Sigmoid colon (tissue), 7 donors: ENCODE measurements around the gene MYO15B. TPM values are rescaled to one million over a fixed set of nuclear protein-coding genes. Genes with fewer than 3 reads are reported as not detected.

Source experiments
- DNase-seq: peaks from one replicate; pipeline ENCODE4 v3.0.0-alpha.2; 2019
- H3K27ac ChIP-seq, 4 donors: fragments of 200-600 bp; sonication (generic); one replicate each; pipeline ENCODE4 v1.5.1; 2016 to 2019; ENCODE audit warnings: mild to moderate bottlenecking in 1 of 4
- H3K27me3 ChIP-seq, 3 donors: fragments of 200-600 bp; sonication (generic); one replicate each; pipeline ENCODE4 v1.5.1; 2019; ENCODE audit warnings: mild to moderate bottlenecking in 1 of 3
- H3K36me3 ChIP-seq, 4 donors: fragments of 200-600 bp; sonication (generic); one replicate each; pipeline ENCODE4 v1.5.1; 2016 to 2019
- H3K4me1 ChIP-seq, 4 donors: fragments of 200-600 bp; sonication (generic); one replicate each; pipeline ENCODE4 v1.5.1; 2017 to 2019
- H3K4me3 ChIP-seq, 4 donors: fragments of 200-600 bp; sonication (generic); one replicate each; pipeline ENCODE4 v1.5.1; 2017 to 2019; ENCODE audit warnings: mild to moderate bottlenecking in 2 of 4, moderate library complexity in 1 of 4
- H3K9me3 ChIP-seq, 4 donors: fragments of 200-600 bp in 3 of 4; sonication (generic) in 3 of 4; one replicate each; pipeline versions ENCODE4 v1.5.1 to v1.6.1; 2013 to 2019
- EP300 ChIP-seq, 4 donors: sonication (generic); formaldehyde crosslinking; IDR thresholded peaks; one replicate each; pipeline ENCODE4 v1.6.1; 2017; ENCODE audit warnings: antibody characterized with exemption in 4 of 4
- POLR2A ChIP-seq, 2 donors: fragments of 450-650 bp; IDR thresholded peaks; one replicate each; pipeline ENCODE4 v1.6.1; 2016; ENCODE audit warnings: antibody characterized with exemption in 2 of 2, mild to moderate bottlenecking in 2 of 2, moderate library complexity in 2 of 2
- POLR2AphosphoS5 ChIP-seq, 4 donors: sonication (generic); formaldehyde crosslinking; IDR thresholded peaks; one replicate each; pipeline ENCODE4 v1.6.1; 2017; ENCODE audit warnings: antibody characterized with exemption in 4 of 4
- WGBS, 2 donors: extraction: QIAGEN DNeasy Blood & Tissue Kit; methylation state at CpG; one replicate each; pipeline ENCODE4 v1.1.7; 2013; 5-methylcytosine and 5-hydroxymethylcytosine counted together
- intact Hi-C: fragments of 100-400 bp; cut with DNase I; formaldehyde crosslinking; loops from one replicate; pipeline ENCODE4 v1.15.1; 2023
- polyA plus RNA-seq, 3 donors: library from polyadenylated mRNA; stranded (reverse); fragments of 200-250 nt; gene quantifications; one replicate each; pipeline ENCODE4 v1.2.3, GENCODE V29; 2013
- total RNA-seq, 4 donors: library from RNA; depleted of rRNA; stranded (reverse); fragments of >200 nt; gene quantifications; one replicate each; pipeline ENCODE4 v1.1.0, GENCODE V29; 2016
- TF ChIP-seq, protein P1 (sequence below), 4 experiments: fragments of 450-650 bp in 3 of 4; fragments of 200-600 bp in 1 of 4; IDR thresholded peaks; one replicate each; pipeline ENCODE4 v1.5.1; 2016 to 2019; ENCODE audit warnings: antibody characterized with exemption in 4 of 4, mild to moderate bottlenecking in 3 of 4, moderate library complexity in 2 of 4
- donor health status: healthy with polysubstance abuse.
- donor health status: Bipolar disorder and iron deficiency.
- donor health status: healthy.

MYO15B gene
- total and polyA plus RNA-seq, 7 donors: 33.1 to 460 (median 117) TPM

DNA sequence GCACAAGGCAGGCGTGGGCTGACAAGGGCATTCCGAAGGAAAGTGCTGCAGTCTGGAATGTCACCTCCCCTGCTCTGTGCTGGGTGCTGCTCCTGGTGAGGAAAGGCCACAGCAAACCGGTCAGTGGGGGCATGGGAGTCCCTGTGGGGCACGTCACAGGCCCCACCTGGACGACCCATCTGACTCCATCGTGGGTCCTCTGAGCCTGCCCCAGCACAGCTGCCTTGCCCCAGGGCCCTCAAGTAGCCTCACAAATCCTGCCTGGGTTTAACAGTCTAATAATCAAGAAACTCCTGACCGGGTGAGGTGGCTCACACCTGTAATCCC lies 2.8 kb upstream of the MYO15B start:
- Histone ChIP-seq H3K36me3 (no peaks in the 10 kb centered on the region), H3K9me3 (no peaks in the 10 kb centered on the region), H3K4me1 (peaks cover 3 to 18% (median 10%) of the 10 kb centered on the region in 4 donors), H3K27ac (no peak overlapping the region), H3K4me3 (no peak overlapping the region), H3K27me3 (peaks cover 0 to 5% (median 0%) of the 10 kb centered on the region in 3 donors)
- DNase-seq: no peak
- TF ChIP-seq POLR2A (IDR thresholded peaks at IDR 0.05) (no peak), POLR2AphosphoS5 (IDR thresholded peaks at IDR 0.05) (no peak), EP300 (IDR thresholded peaks at IDR 0.05) (no peak)
- TF ChIP-seq, protein P1, sequence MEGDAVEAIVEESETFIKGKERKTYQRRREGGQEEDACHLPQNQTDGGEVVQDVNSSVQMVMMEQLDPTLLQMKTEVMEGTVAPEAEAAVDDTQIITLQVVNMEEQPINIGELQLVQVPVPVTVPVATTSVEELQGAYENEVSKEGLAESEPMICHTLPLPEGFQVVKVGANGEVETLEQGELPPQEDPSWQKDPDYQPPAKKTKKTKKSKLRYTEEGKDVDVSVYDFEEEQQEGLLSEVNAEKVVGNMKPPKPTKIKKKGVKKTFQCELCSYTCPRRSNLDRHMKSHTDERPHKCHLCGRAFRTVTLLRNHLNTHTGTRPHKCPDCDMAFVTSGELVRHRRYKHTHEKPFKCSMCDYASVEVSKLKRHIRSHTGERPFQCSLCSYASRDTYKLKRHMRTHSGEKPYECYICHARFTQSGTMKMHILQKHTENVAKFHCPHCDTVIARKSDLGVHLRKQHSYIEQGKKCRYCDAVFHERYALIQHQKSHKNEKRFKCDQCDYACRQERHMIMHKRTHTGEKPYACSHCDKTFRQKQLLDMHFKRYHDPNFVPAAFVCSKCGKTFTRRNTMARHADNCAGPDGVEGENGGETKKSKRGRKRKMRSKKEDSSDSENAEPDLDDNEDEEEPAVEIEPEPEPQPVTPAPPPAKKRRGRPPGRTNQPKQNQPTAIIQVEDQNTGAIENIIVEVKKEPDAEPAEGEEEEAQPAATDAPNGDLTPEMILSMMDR (IDR thresholded peaks at IDR 0.05): no peak
- WGBS, 2 donors: 90 to 94% methylated on average over 7 of the region's 7 CpGs
- intact Hi-C loops: loop anchor here (5.0 to 10.0 kb wide), 2 partner anchors 178 to 300 kb away; partner anchors contain the start of genes GRB2 and SLC25A19

DNA sequence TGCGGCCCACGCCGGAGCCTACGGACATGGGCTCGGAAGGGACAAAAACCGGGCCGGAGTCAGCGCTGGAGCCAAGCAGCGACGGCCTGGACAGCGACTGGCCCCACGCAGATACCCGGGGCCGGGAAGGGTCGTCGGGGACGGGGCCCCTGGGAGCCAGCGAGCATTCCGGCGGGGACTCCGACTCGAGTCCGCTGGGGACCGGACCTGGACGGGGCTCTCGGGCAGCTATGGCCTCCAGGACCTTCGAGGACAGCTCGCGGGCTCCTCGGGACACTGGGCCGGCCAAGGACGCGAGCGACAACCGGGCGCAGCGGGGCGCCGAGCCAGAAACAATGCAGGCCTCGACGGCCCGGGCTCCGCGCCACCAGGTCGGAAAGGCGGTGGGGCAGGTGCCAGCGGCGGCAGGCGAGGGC lies 1.0 kb downstream of the MYO15B start:
- peaks cover 3 to 22% (median 12%) of the 10 kb centered on the region in 4 donors for H3K4me1 ChIP-seq
- intact Hi-C loops: loop anchor here (1.0 to 10.0 kb wide), 5 partner anchors 64 to 304 kb away; partner anchors contain the start of genes CASKIN2, GRB2, LLGL2 and SLC25A19
- peak; percentile 82 for DNase-seq
- peaks cover 0 to 5% (median 0%) of the 10 kb centered on the region in 3 donors for H3K27me3 ChIP-seq
- H3K36me3 ChIP-seq: no peaks in the 10 kb centered on the region
- H3K27ac ChIP-seq: peak overlapping the region; percentile 80 to 94 (median 88)
- H3K9me3 ChIP-seq: no peaks in the 10 kb centered on the region
- H3K4me3 ChIP-seq: peak overlapping the region; percentile 52 to 69 (median 67)
- TF ChIP-seq POLR2AphosphoS5 (IDR thresholded peaks at IDR 0.05) (no peak), POLR2A (IDR thresholded peaks at IDR 0.05) (no peak), EP300 (IDR thresholded peaks at IDR 0.05) (no peak)
- TF ChIP-seq, protein P1 (IDR thresholded peaks at IDR 0.05): no peak
- 8 to 39% methylated on average over 49 of the region's 49 CpGs for WGBS, 2 donors

GRCh38 chr17:75589012-75589918 lies 1.7 kb downstream of the MYO15B start:
- 9 to 16% methylated on average over 100 of the region's 100 CpGs for WGBS, 2 donors
- peak; percentile 95 for DNase-seq
- no peak for TF ChIP-seq POLR2A (IDR thresholded peaks at IDR 0.05)
- TF ChIP-seq POLR2AphosphoS5 (IDR thresholded peaks at IDR 0.05): peak in 3 of 4 donors; percentile 20 to 78 (median 72)
- TF ChIP-seq EP300 (IDR thresholded peaks at IDR 0.05): no peak
- TF ChIP-seq, protein P1 (IDR thresholded peaks at IDR 0.05): peak; percentile 5 to 74 (median 30)
- peak overlapping the region; percentile 80 to 94 (median 88) for H3K27ac ChIP-seq
- intact Hi-C loops: loop anchor here (1.0 to 10.0 kb wide), 5 partner anchors 64 to 304 kb away; partner anchors contain the start of genes CASKIN2, GRB2, LLGL2 and SLC25A19
- H3K36me3 ChIP-seq: no peaks in the 10 kb centered on the region
- H3K27me3 ChIP-seq: peaks cover 0 to 5% (median 0%) of the 10 kb centered on the region in 3 donors
- H3K9me3 ChIP-seq: no peaks in the 10 kb centered on the region
- peaks cover 3 to 22% (median 12%) of the 10 kb centered on the region in 4 donors for H3K4me1 ChIP-seq
- H3K4me3 ChIP-seq: peak overlapping the region; percentile 52 to 69 (median 67)

DNA sequence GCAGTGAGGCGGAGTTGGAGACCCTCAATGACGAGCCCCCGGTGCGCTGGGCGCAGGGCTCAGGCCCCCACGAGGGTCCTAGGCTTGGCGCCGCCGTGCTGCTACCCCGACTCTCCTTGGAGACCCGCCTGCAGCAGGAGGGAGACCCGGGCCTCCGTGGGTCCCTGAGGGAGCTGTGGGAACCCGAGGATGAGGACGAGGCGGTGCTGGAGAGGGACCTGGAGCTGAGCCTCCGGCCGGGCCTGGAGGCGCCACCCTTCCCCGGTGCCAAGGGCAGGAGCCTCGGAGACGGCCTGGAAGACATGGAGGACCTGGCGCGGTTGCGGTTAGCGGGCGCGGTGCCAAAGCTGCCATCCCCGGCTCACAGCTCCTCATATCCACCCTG lies 2.3 kb downstream of the MYO15B start:
- no peak for TF ChIP-seq POLR2A (IDR thresholded peaks at IDR 0.05)
- no peak for TF ChIP-seq EP300 (IDR thresholded peaks at IDR 0.05)
- no peak for TF ChIP-seq POLR2AphosphoS5 (IDR thresholded peaks at IDR 0.05)
- TF ChIP-seq, protein P1 (IDR thresholded peaks at IDR 0.05): no peak
- intact Hi-C loops: loop anchor here (1.0 to 10.0 kb wide), 5 partner anchors 65 to 305 kb away; partner anchors contain the start of genes CASKIN2, GRB2, LLGL2 and SLC25A19
- Histone ChIP-seq H3K9me3 (no peaks in the 10 kb centered on the region), H3K27ac (peak overlapping the region; percentile 80 to 94 (median 88)), H3K27me3 (peaks cover 0 to 5% (median 0%) of the 10 kb centered on the region in 3 donors), H3K36me3 (no peaks in the 10 kb centered on the region), H3K4me1 (peaks cover 3 to 22% (median 12%) of the 10 kb centered on the region in 4 donors), H3K4me3 (peak overlapping the region in 3 of 4 donors; percentile 52 to 69 (median 67))
- DNase-seq: peak; percentile 74
- WGBS, 2 donors: 77 to 81% methylated on average over 29 of the region's 29 CpGs
